Measurements from ENCODE around the gene LSMEM2. TPM values are rescaled to one million over a fixed set of nuclear protein-coding genes. Genes with fewer than 3 reads are reported as not detected.
"Not testable (repeated sequence)": the region's sequence is repeated elsewhere in the genome, so short reads cannot be mapped to it uniquely, and the experiment has no call there.

LSMEM2 gene
- polyA plus RNA-seq, 1 donor, result 0.58 TPM

DNA sequence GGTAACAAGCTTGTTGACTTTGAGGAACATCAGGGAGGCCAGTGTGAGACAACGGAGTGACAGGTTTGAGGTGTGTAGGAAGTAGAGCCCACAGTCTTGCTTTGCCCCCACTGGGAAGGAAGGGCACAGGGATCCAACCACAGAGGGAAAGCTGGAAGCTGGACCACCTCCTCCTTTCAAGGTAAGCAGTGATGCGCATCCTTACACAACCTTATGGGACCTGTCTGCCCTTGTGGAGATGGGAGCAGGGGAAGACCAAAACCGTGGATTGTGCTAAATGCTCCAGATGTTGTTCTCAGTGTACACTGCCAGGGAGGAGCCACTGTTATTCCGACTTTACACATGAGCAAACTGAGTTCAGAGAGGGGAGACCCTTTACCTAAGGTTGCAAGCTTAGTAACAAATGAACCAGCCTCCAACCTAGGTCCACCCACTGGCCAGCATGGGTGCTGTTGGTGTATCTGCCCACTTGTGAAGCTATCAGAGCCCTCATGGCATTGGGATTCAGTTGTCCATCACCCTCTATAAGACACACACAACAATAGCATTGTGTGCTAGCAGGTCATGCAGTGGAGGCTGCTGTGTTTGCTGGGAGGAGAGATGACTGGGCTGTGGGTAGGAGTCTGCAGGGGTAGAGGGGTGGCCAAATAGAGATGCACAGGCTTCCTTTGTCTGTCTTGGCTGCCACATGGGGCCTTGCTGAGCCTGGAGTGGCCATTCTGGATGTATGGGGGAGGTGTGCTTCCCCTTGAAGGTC is 586 bp upstream of the LSMEM2 start:
- DNase-seq, result no peak

DNA sequence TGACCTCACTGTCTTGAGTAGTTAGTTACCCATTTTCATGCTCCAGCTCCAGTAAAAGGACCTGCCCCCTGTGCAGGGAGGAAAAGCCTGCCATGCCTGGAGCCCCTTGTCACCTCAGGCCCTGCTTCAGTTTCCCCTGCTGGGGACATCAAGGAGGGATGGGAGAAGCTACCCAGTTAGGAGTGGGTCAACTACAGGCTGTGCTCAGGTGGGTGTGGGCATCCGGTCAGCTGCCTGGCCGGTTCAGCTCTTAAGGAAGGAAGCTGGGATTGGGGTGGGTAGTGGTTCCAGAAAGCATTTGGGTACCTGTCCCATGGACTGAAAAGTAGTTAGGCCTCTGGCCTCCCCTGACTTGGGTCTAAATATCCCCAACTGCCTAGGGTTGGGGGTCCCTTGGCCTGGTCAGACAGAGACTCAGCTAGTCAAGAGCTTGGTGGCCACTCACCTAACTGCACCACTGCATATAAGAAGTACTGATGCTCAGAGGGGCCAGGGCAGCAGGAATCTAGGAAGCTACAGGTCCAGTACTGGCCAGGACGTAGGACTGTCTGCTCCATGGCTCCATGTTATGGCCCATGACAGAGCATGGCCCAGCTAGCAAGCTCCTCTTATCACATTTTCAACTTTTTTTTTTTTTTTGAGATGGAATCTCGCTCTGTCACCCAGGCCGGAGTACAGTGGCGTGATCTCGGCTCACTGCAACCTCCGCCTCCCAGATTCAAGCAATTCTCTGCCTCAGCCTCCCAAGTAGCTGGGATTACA is 549 bp downstream of the LSMEM2 start:
- DNase-seq, result no peak

DNA sequence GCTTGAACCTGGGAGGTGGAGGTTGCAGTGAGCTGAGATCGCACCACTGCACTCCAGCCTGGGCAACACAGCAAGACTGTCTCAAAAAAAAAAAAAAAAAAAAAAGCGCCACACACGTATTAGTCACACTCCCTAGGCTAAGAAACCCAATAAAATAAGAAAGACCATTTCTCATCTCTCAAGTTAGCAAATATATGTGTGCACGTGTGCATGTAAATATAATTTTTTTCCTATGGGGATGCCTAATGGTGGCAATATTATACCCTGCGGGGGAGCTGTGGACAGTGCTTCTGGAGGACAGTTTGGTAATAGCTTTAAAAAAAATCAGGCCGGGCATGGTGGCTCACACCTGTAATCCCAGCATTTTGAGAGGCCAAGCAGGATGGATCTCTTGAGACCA is 5.2 kb downstream of the LSMEM2 start:
- not testable (repeated sequence) for DNase-seq

DNA sequence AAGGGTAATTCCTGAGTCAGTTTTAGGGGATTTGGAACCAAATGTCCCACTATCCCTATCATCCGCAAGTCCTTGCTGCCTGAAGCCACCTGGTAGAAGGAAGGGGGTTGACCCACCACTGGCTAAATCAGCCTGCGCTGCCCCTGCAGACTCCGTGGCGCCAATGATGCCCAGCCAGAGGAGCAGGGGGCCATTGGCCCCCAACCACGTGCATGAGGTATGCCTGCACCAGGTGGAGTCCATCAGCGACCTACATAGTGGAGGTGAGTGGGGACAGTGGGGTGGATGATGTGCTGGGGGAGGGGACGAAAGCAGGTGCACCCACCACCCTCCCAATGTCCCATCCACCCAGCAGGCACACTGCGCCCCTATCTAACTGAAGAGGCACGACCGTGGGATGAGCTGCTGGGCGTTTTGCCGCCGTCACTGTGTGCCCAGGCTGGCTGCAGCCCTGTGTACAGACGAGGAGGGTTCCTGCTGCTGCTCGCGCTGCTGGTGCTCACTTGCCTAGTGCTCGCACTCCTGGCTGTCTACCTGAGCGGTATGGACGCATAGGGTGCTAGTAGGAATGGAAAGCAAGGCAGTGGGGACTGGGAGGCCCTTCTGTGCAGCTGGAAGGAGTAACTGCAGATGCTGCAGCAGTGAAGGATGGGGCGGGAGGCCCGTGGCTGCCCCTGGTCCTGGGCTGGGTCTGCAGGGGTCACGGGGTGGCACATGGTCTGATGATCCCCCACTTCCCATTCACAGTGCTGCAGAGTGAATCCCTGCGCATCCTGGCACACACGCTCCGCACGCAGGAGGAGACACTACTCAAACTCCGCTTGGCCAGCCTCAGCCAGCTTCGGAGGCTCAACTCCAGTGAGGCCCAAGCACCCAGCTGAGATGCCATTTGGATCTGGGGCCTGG is 7.7 kb downstream of the LSMEM2 start:
- no peak for DNase-seq

DNA sequence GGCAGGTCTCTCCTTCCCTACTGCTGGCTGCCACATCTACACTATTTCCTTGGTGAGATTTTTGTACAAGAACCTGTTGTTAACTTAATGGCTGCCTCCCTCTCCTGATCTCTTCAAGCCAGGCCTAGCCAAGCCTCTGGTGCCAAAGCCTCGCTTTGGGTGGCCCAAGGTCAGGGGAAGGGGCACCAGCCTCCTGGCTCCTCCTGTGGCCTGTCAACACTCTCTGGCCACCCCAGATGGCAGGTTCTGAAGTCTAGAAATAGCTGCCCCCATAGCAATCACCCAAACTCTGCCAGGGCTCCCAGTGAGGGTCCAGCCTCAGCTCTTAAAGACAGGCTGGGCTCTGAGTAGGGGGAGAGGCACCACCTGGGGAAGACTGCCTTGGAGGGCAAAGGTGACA is 8.4 kb downstream of the LSMEM2 start:
- no peak for DNase-seq

DNA sequence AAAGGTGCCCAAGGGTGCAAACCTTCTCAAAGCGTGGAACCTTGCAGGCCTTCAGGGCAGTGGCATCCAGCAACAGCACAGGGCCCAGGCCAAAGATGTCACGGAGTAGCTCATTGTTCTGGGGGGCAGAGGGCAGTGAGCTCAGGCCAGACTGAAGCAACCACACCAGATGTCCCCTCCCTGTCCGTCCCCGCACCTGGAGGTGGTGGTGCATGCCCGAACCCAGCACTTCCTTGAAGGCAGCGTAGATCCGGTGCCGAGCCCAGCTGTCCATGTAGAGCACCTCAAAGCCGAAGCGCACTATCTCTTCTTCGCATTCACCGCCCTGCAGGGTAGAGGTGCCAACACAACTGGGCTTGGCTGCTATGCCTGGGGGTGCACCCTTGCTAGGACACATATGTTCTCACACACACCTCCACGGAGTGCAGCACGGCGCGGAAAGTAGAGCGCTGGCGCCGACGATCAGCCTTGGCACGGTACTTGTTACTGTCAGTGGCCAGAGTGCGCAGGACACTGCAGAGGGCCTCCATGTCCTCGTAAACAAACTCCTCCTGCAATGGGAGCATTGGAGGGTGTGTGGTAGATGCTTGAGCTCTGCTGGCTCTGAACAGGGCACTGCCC is 9.6 kb downstream of the LSMEM2 start:
- DNase-seq, result no peak

DNA sequence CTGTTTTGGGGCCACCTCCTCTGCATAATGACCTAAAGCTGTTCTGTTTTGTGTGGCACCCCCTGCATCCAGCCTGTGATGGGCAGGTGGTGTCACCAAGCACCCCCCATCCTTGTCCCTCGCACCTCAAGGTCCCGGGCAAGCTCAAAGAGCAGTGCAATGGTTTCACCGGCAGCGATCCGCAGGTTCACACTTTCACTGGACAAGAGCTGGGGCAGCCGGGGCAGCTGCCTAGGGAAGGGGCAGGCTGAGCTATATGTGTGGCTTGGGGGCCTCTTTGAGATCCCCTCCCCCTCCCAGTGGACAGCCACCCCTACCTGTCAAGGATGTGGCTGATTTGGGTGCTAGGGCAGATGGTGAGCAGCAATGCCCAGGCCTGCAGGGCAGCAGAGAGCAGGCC is 10.2 kb downstream of the LSMEM2 start:
- DNase-seq, result no peak

DNA sequence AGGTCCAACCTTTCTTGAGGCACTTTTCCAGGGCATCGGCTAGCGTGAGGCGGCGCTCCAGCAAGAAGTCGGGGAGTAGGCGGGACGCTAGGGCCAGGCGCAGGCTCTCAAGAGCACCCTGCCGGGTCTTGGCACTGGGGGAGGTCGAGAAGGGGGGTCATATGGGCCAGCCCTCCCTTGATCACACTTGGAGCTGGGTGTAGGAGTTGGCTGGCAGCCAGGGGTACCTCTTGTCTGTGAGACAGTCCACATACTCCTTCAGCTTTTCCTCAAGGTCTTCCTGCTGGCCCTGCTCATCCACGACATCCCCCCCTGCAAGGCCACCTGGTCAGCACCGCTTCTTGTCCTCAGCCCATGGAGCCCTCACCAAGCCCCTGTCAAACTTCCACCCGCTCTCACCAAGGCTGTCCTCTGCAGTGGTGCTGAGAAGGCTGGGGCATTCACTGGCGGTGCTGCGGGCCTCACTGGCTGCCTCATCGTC is 11.3 kb downstream of the LSMEM2 start:
- no peak for DNase-seq

DNA sequence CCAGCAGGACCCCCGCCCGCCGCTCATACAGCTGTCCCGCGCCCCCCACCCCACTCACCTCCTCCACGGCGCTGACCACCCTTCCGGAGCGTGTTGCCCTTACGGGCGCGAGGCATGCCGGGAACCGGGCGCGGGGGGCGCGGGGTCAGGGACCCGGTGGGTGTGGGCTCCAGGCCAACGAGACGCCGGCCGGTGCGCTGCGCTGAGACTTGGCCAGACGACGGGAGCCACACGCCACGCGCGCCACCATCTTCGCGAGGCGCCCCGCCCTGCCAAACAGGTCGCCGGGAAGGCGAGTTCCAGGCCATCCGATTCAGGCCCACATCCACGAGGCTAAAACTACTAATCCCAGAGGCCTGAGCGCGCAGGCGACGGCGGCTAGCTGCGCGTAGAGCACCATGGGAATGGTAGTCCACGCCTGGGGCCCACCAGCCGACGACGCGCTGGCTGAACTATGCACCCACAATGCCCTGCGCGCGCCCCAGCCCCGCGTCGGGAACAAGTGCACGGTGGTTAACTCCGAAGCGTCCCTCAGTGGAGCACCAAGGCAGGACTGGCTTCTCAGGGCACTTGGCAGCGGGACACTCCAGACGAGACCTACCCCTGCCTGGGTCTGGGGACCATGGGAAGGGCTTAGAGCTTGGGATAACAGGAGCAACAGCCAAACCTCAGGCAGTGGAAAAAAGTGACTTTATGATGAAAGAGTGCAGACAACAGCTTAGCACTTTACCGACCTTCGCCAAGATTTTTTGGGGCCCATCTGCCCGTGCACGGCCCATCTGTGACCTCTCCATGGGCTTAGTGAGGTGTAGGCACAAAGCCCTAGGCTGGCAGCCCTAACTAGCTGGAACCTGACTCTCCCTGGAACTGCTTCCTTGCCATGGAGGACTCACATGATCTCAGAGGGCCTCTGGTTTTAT is 13.5 kb downstream of the LSMEM2 start, which contains the start of gene IFRD2:
TSS of gene IFRD2 (minus strand) at position 271 of the 920 bp plus-strand sequence. CDS start at position 116, 155 bp downstream.
- peak; percentile 96 for DNase-seq

DNA sequence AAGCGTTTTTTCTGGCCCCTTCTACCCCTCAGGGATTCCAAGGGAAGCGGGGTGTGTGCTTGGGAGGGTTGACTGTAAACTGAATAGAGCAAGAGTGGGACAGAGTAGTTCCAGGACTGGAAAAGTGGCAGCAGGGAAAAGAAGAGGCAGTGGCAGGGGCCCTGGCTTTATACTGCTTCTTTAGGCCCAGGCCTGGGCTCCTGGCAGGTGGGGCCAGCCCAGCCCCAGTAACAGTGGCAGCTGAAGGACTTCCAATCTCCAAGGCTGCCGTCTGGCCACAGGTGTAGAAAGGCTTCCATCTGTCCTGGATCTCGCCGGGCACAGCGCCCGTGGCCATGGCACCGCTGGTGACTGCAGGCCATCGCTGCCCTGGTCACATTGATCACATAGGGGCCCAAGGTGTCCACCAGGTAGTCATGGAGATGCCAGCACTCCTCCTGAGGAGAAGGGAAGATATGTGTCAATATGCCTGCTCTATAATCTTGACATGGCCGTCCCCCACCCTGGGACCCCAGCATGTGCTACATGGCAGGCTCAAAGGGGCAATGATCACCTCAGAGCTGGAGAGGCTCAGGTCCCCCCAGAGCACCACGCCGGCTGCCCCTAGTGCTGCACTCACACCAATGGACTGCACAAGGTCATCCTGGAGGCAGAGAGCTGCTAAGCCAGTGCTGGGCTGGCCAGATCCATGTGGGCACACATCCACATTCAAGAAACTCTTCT is 14.4 kb downstream of the LSMEM2 start:
- DNase-seq, result no peak

DNA sequence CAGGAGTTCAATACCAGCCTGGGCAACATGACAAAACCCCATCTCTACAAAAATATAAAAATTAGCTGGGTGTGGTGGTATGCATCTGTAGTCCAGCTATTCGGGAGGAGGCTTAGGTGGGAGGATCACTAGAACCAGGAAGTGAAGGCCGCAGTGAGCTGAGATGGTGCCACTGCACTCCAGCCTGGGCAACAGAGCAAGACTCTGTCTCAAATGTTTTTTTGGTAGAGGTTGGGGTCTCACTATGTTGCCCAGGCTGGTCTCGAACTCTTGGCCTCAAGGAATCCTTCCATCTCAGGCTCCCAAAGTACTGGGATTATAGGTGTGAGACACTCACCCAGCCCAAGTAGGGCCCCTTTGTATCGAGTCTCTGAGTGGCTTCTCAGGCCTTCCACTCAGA is 15.2 kb downstream of the LSMEM2 start:
- DNase-seq, result no peak

DNA sequence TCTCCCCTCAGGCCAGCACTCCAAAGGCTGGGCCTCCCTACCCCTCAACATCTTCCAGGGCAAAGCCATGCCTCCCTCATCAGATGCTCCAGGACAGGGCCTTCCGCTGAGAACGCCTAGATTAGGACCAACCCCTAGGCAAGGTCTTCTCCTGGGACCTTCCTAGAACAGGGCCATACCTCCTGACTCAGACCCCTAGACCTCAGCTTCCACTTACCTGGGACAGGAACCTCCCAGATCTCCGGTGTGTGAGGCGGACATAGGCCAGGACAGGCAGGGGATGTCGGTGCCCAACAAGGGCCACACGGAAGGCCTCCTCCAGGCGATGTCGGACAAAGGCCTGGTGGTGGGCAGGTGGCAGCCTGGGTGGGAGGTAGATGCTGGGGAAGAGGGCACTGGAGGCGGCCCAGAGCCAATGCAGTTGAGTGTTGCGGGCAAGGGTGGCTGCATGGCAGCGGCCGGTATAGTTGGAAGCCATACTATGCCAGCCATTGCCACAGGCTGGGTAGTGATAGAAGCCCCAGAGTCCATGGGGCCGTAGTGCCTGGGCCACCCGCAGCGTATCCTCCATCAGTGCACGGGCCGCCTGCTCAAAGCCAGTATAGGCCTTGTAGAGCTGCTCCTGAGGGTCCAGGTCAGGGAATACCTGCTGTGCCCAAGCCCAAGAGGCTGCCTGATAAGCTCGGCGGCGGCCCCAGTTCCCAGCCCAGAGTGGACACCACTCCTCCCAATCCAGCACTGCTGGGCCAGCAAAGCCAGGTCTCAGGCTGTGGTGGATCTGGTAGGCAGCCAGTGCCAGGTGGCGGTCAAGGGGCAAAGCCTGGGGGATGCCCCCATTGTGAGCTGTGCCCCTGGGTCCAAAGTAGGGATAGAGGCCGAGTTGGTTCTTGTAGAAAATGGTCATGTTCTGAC is 15.9 kb downstream of the LSMEM2 start:
- DNase-seq, result no peak

DNA sequence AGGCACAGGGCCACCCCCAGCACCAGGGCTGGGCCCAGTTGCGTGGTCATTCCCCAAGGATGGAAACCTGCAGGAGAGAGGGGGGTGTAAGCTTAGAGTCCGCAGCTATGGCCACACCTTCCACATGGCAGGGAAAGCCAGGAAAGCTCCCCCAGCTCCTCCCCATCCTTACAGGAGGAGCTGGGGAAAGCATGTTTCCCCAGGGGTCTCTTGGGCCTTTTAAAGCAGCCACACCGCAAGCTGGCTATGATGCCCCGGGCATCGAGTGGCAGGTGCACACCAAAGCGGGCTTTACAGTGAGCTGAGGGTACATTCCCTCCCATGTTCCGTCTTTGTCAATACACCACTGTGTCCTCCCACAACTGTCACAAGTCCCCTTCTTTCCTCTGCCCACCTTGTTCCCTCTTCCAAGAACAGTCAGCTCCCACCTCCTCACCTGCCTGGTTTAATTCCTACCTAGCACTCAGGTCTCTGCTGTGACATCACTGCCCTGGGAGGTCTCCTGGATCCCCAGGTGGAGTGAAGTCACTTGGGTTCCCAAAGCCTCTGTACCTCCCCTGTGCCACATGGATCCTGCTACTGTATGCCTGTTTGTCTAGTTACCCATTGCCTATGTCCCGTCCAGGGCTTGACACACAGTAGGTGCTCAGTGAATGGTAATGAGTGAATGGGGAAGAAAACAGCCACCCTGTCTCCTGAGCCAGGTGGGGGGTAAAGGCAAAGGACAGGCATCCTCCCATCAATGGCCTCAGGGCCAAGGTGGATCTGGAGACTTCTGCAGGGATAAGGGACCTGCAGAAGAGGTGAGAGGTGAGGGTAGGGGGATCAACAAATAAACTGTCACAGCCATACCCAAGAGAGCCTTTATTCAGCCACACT is 16.9 kb downstream of the LSMEM2 start:
- DNase-seq, result no peak

DNA sequence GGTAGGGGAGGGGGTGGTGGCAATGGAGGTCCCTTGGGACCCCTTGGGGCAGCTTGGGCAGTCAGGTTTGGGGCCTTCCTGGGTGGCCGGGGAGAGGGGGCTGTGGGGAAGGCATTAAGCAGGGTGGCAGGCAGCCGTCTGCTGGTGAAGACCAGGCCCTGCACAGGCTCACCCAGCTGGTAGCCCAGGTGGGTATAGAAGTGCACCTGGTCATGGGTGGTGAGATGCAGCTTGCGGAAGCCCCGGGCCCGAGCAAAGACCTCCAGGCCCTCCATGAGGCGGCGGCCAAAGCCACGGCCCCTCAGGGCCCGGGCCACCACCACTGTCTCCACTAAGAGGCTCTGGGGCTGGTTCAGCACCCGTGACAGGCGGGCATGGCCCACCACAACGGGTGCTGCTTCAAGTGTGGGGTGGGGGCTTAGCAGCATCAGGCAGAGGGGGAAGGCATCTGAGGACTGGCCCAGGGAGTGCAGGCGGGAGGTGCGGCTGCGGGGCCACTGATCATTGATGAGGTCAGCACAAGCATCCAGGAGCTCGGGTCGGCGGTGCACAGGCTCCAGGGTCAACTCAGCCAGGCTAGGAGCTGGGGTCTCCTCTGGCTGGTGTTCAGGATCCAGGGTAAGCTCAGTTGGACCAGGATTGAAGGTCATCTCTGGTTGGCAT is 18.0 kb downstream of the LSMEM2 start:
- no peak for DNase-seq

DNA sequence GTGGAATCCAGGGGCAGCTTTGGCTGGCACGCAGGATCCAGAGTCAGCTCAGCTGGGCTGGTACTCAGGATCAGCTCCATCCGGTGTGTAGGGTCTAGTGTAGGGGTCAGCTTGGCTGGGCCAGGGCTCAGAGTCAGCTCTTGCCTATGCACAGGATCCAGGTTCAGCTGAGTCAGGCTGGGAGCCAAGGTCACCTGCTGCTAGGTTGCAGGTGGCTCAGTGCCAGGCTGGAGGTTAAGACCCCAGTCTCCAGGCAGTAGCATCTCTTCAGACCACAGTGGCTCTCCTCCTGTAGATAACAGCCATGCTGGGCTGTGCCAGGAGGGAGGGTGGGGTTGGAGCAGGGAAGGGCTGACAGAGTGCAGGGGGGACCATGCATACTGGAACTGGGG is 18.5 kb downstream of the LSMEM2 start:
- DNase-seq, result no peak

DNA sequence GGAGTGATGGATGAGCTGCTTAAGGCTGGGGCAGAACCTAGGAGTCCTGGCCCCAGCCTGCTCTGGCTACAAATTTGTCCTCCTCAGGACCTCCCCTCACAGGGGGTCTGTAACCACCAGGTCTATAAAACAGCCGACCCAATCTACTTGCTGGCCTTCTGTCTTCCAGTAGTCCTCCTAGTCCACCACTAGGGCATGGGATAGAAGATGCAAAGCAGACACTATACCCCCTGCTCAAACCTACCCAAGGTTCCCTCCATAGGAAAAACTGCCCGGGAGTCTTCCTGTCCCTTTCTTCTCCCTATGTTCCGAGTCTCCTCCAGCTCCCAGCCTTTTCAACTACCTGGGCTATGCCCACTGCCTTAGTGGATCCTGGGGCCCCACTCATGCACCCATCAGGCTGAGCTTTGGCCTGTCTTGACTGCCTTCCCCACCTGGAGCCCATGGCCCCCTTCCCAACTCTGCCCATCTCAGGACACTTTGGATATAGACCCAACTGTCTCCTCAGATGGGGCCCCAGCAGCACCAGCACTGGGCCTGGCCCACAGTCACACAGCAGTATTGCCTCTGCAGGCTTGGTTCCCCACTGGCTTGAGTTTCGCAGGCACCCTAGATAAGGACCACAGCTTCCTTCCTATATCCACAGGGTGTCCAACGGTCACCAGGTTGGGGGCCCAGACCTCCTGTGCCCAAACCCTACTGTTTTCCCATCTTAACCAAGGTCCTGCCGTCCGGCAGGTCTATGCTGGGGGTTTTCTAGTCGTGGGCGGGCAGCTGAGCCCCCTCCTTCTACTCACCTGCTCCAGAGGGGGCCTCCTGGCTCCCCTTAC is 19.2 kb downstream of the LSMEM2 start:
- no peak for DNase-seq

Data from left kidney (tissue), 2 donors.